ENCODE measurements around the gene GABRP.

GABRP gene

GRCh38 chr5:170739446-170739845, 44.1 kb upstream of the GABRP start (continued):
- no peak for TF ChIP-seq ZBTB44 (tag by site-specific recombination; IDR thresholded peaks at IDR 0.05)
- no peak for TF ChIP-seq ZNF704 (tag by site-specific recombination; IDR thresholded peaks at IDR 0.05)
- no peak for TF ChIP-seq ZBTB20 (tag by site-specific recombination; IDR thresholded peaks at IDR 0.05)
- TF ChIP-seq TRIM28 (IDR thresholded peaks at IDR 0.05; ENCODE audit: borderline replicate concordance, low read length): no peak
- no peak for TF ChIP-seq ZSCAN4 (tag by site-specific recombination; IDR thresholded peaks at IDR 0.05)
- no peak for TF ChIP-seq ZNF776 (tag by site-specific recombination; IDR thresholded peaks at IDR 0.05; ENCODE audit: borderline replicate concordance)
- no peak for TF ChIP-seq ZNF660 (tag by site-specific recombination; IDR thresholded peaks at IDR 0.05)
- TF ChIP-seq ZSCAN16 (tag by site-specific recombination; IDR thresholded peaks at IDR 0.05): no peak

DNA sequence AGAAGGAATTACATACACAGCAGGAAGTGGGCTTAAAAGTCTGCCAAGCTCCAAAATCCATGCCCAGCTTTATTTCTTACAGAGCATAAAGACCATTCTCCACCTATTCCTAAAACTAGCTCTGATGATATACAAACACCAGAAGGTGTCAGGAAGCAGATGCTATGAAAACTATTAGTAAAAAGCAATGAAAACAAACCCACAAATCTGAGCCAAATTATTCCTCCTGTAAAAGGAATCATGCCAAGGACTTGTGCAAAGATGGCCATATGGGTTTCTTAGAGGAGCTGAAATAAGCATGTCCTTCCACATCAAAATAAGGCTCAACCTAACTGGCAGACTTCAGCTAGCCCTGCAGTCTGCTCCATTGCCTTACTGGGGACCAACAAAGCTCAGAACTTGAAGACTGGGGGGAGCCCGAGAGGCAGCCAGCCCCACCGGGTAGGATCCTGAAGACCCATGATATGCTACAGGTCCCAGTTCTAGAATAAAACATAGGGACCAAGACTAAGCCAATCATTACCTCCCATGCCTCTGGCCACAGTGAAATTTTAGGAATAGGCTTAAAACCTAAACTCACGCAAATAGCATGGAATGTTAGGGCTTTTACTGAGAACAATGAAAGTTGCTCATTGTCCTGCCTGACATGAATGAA, 42.8 kb upstream of the GABRP start:
- no peak overlapping the region for H3K4me3 ChIP-seq (ENCODE audit: low read depth, low read length)
- H3K4me1 ChIP-seq (ENCODE audit: control insufficient read depth, insufficient read depth, low read length): no peaks in the 10 kb centered on the region
- H3K9me3 ChIP-seq (ENCODE audit: control insufficient read depth, insufficient read depth, low read depth, low read length): no peaks in the 10 kb centered on the region
- ChIA-PET CTCF (interaction anchor here (0.6 kb wide), 2 partner anchors 375 to 536 kb away, joined by 3 to 4 read pairs; no protein-coding TSS in a partner anchor), POLR2A (no interaction called here)
- no peaks in the 10 kb centered on the region for H3K36me3 ChIP-seq (ENCODE audit: control insufficient read depth in 2 of 2, insufficient read depth in 1 of 2, low read length in 2 of 2)
- TF ChIP-seq, protein P1, sequence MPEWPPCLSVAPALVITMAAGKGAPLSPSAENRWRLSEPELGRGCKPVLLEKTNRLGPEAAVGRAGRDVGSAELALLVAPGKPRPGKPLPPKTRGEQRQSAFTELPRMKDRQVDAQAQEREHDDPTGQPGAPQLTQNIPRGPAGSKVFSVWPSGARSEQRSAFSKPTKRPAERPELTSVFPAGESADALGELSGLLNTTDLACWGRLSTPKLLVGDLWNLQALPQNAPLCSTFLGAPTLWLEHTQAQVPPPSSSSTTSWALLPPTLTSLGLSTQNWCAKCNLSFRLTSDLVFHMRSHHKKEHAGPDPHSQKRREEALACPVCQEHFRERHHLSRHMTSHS (tag by site-specific recombination; IDR thresholded peaks at IDR 0.05): no peak
- TF ChIP-seq ZNF26 (tag by site-specific recombination; IDR thresholded peaks at IDR 0.05): no peak
- TF ChIP-seq, protein P2, sequence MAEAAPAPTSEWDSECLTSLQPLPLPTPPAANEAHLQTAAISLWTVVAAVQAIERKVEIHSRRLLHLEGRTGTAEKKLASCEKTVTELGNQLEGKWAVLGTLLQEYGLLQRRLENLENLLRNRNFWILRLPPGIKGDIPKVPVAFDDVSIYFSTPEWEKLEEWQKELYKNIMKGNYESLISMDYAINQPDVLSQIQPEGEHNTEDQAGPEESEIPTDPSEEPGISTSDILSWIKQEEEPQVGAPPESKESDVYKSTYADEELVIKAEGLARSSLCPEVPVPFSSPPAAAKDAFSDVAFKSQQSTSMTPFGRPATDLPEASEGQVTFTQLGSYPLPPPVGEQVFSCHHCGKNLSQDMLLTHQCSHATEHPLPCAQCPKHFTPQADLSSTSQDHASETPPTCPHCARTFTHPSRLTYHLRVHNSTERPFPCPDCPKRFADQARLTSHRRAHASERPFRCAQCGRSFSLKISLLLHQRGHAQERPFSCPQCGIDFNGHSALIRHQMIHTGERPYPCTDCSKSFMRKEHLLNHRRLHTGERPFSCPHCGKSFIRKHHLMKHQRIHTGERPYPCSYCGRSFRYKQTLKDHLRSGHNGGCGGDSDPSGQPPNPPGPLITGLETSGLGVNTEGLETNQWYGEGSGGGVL (tag by site-specific recombination; IDR thresholded peaks at IDR 0.05): no peak
- H3K27ac ChIP-seq (ENCODE audit: extremely low read depth, low read depth, low read length): no peak overlapping the region

GRCh38 chr5:170741801-170742200, 41.7 kb upstream of the GABRP start:
- no peak for TF ChIP-seq ZNF629 (tag by site-specific recombination; IDR thresholded peaks at IDR 0.05)
- no peak for TF ChIP-seq ZNF341 (tag by site-specific recombination; IDR thresholded peaks at IDR 0.05; ENCODE audit: low read depth)
- TF ChIP-seq ZNF777 (tag by site-specific recombination; IDR thresholded peaks at IDR 0.05; ENCODE audit: borderline replicate concordance): no peak
- TF ChIP-seq ZNF423 (tag by site-specific recombination; IDR thresholded peaks at IDR 0.05): no peak
- no peak for TF ChIP-seq PATZ1 (tag by site-specific recombination; IDR thresholded peaks at IDR 0.05)
- TF ChIP-seq ZFHX2 (tag by site-specific recombination; conservative IDR thresholded peaks at IDR 0.05): no peak
- TF ChIP-seq, protein P2 (tag by site-specific recombination; IDR thresholded peaks at IDR 0.05): no peak
- no peak for TF ChIP-seq ZNF747 (tag by site-specific recombination; IDR thresholded peaks at IDR 0.05)
- TF ChIP-seq ZNF560 (tag by site-specific recombination; IDR thresholded peaks at IDR 0.05; ENCODE audit: borderline replicate concordance): no peak
- Histone ChIP-seq H3K27ac (ENCODE audit: extremely low read depth, low read depth, low read length) (no peak overlapping the region), H3K9me3 (ENCODE audit: control insufficient read depth, insufficient read depth, low read depth, low read length) (no peaks in the 10 kb centered on the region), H3K4me1 (ENCODE audit: control insufficient read depth, insufficient read depth, low read length) (no peaks in the 10 kb centered on the region), H3K36me3 (ENCODE audit: control insufficient read depth in 2 of 2, insufficient read depth in 1 of 2, low read length in 2 of 2) (no peaks in the 10 kb centered on the region), H3K4me3 (ENCODE audit: low read depth, low read length) (no peak overlapping the region)
- CTCF ChIA-PET: interaction anchor here (11.4 kb wide), 1 partner anchor 50 kb away, joined by 253 read pairs; no protein-coding TSS in a partner anchor
- POLR2A ChIA-PET: no interaction called here

All from HEK293 (cell line).